HCT116 (cell line): ENCODE data around the gene LSM12. TPM values are rescaled to one million over a fixed set of nuclear protein-coding genes. Genes with fewer than 3 reads are reported as not detected.

ENCODE experiments used
- ATAC-seq: fragments of 200-7000 bp; cut with Tn5 transposase; 2 replicates; pipeline ENCODE4 v1.9.1; 2020; ENCODE audit warnings: mild to moderate bottlenecking, moderate library complexity
- BruUV-seq: library from RNA; stranded (reverse); fragments of 400-500 nt; replicated peaks from 2 replicates; lab custom pipeline; 2021; lab: Mats Ljungman, UMichigan
- CTCF ChIA-PET: fragments of 300-600 bp; sonication (Branson Sonifier 250); formaldehyde crosslinking; loops from one replicate; lab custom pipeline; 2021; ENCODE audit warnings: antibody characterized with exemption; lab: Charles Lee
- POLR2A ChIA-PET: fragments of 300-600, 350-600 bp; sonication (Branson Sonifier 250); formaldehyde crosslinking; loops from one replicate; lab custom pipeline; 2021; ENCODE audit warnings: antibody characterized with exemption; lab: Charles Lee
- RAD21 ChIA-PET, 2 experiments: fragments of 300-600 bp; sonication (Branson Sonifier 250); formaldehyde crosslinking; loops; one replicate each; lab custom pipeline; 2023; ENCODE audit warnings: low total read pairs in 2 of 2; ENCODE audit not compliant: uncharacterized antibody in 2 of 2, unreplicated experiment in 2 of 2, low non-redundant PET in 1 of 2; lab: Charles Lee
- DNase-seq: peaks from one replicate; pipeline ENCODE4 v3.0.0-alpha.2; 2010; ENCODE audit warnings: low read depth, low spot score
- H2AFZ ChIP-seq: fragments of 200-600 bp; shearing (Covaris generic), sonication (generic); 2 replicates; pipeline ENCODE4 v1.6.1; 2017; ENCODE audit warnings: low read depth, mixed run types, mixed read lengths, antibody characterized with exemption, low read length; ENCODE audit not compliant: poor library complexity, severe bottlenecking
- H3K27ac ChIP-seq: 2 replicates; pipeline ENCODE4 v1.5.1; 2012; ENCODE audit warnings: low read depth, low read length
- H3K27me3 ChIP-seq: fragments of 200-600 bp; sonication (generic); 2 replicates; pipeline ENCODE4 v1.6.1; 2016; ENCODE audit warnings: mixed run types, low read length, mixed read lengths; ENCODE audit not compliant: insufficient read depth
- H3K36me3 ChIP-seq, 2 experiments: fragments of 200-500 bp in 1 of 2; fragments of 200-600 bp in 1 of 2; sonication (Bioruptor generic) in 1 of 2; sonication (generic) in 1 of 2; 2 replicates each; pipeline versions ENCODE4 v1.5.1 to v1.6.1; 2014 to 2016; ENCODE audit warnings: low read length in 2 of 2, inconsistent platforms in 1 of 2, mixed read lengths in 1 of 2, mixed run types in 1 of 2; ENCODE audit not compliant: insufficient read depth in 2 of 2, control insufficient read depth in 1 of 2
- H3K4me1 ChIP-seq, 2 experiments: fragments of 200-600 bp in 1 of 2; sonication (generic) in 1 of 2; 2 replicates each; pipeline versions ENCODE4 v1.5.1 to v1.6.1; 2012 to 2017; ENCODE audit warnings: low read length in 2 of 2, inconsistent platforms in 1 of 2, mild to moderate bottlenecking in 1 of 2, mixed read lengths in 1 of 2, mixed run types in 1 of 2, moderate library complexity in 1 of 2; ENCODE audit not compliant: insufficient read depth in 2 of 2, control insufficient read depth in 1 of 2
- H3K4me2 ChIP-seq: fragments of 200-600 bp; sonication (generic); 2 replicates; pipeline ENCODE4 v1.6.1; 2017; ENCODE audit warnings: mixed run types, low read length, mixed read lengths
- H3K4me3 ChIP-seq, 2 experiments: fragments of 200-600 bp in 1 of 2; sonication (generic) in 1 of 2; replicated peaks in 1 of 2; 2 replicates each; pipeline ENCODE4 v1.5.1; 2011 to 2016; ENCODE audit warnings: low read length in 2 of 2, control low read depth in 1 of 2, low read depth in 1 of 2, mild to moderate bottlenecking in 1 of 2, mixed read lengths in 1 of 2, mixed run types in 1 of 2
- H3K79me2 ChIP-seq: fragments of 200-600 bp; sonication (generic); 2 replicates; pipeline ENCODE4 v1.6.1; 2017; ENCODE audit warnings: mild to moderate bottlenecking, mixed run types, low read length, moderate library complexity, mixed read lengths; ENCODE audit not compliant: insufficient read depth
- H3K9ac ChIP-seq: fragments of 200-600 bp; sonication (generic); 2 replicates; pipeline ENCODE4 v1.6.1; 2016; ENCODE audit warnings: low read length, mixed read lengths
- H3K9me2 ChIP-seq: fragments of 200-600 bp; sonication (generic), shearing (Covaris generic); 2 replicates; pipeline ENCODE4 v1.6.1; 2017; ENCODE audit warnings: mixed run types, mild to moderate bottlenecking, moderate library complexity; ENCODE audit not compliant: insufficient read depth
- H3K9me3 ChIP-seq, 2 experiments: fragments of 200-500 bp in 1 of 2; fragments of 200-600 bp in 1 of 2; sonication (Bioruptor generic) in 1 of 2; sonication (generic) in 1 of 2; 2 replicates each; pipeline ENCODE4 v1.6.1; 2014 to 2017; ENCODE audit warnings: low read length in 2 of 2, mixed read lengths in 2 of 2, inconsistent platforms in 1 of 2, low read depth in 1 of 2, mild to moderate bottlenecking in 1 of 2, mixed run types in 1 of 2, moderate library complexity in 1 of 2; ENCODE audit not compliant: control insufficient read depth in 1 of 2, insufficient read depth in 1 of 2
- H4K20me1 ChIP-seq: fragments of 200-600 bp; sonication (generic), shearing (Covaris generic); 2 replicates; pipeline ENCODE4 v1.6.1; 2017; ENCODE audit warnings: mixed run types, mild to moderate bottlenecking, moderate library complexity; ENCODE audit not compliant: insufficient read depth
- ATF3 ChIP-seq: IDR thresholded peaks from 2 replicates; pipeline ENCODE4 v1.6.1; 2012
- EZH2 ChIP-seq: fragments of 200-600 bp; sonication (generic); IDR thresholded peaks from 2 replicates; pipeline ENCODE4 v1.6.1; 2017; ENCODE audit warnings: antibody characterized with exemption, mixed run types
- FOSL1 ChIP-seq: IDR thresholded peaks from 2 replicates; pipeline ENCODE4 v1.6.1; 2012; ENCODE audit warnings: low read depth
- POLR2A ChIP-seq: IDR thresholded peaks from 2 replicates; pipeline ENCODE4 v1.7.0; 2011; ENCODE audit warnings: borderline replicate concordance; ENCODE audit not compliant: insufficient read depth, insufficient read length; ENCODE audit errors: extremely low read depth
- POLR2AphosphoS5 ChIP-seq: IDR thresholded peaks from 2 replicates; pipeline ENCODE4 v1.6.1; 2011; ENCODE audit warnings: mild to moderate bottlenecking, low read depth, low read length, moderate library complexity
- SRF ChIP-seq: IDR thresholded peaks from 2 replicates; pipeline ENCODE4 v1.6.1; 2012; ENCODE audit warnings: low read depth
- TCF7L2 ChIP-seq: IDR thresholded peaks from 2 replicates; pipeline ENCODE4 v1.7.0; 2011; ENCODE audit warnings: borderline replicate concordance, inconsistent platforms; ENCODE audit not compliant: insufficient read depth, insufficient read length; ENCODE audit errors: extremely low read depth
- ZBTB33 ChIP-seq: IDR thresholded peaks from 2 replicates; pipeline ENCODE4 v1.6.1; 2011; ENCODE audit warnings: mild to moderate bottlenecking, low read length, moderate library complexity; ENCODE audit not compliant: insufficient replicate concordance; ENCODE audit errors: extremely low read depth
- ZNF274 ChIP-seq: fragments of 200-500 bp; sonication (Bioruptor generic); IDR thresholded peaks from 2 replicates; pipeline ENCODE4 v1.6.1; 2014; ENCODE audit warnings: mild to moderate bottlenecking, low read depth, low read length, inconsistent platforms
- intact Hi-C: fragments of 100-400 bp; cut with micrococcal nuclease; formaldehyde crosslinking; loops from 2 replicates; pipeline ENCODE4 v1.10.0; 2022
- total RNA-seq: library from RNA; stranded (reverse); gene quantifications from one replicate; pipeline ENCODE4 v1.2.1, GENCODE V29; 2021; ENCODE audit not compliant: unreplicated experiment

The LSM12 gene
- total RNA-seq, 1 experiment from 2014 or later: 99.6 TPM

- TF ChIP-seq ZBTB33: no peak
- TF ChIP-seq ATF3: no peak
- TF ChIP-seq FOSL1: no peak
- TF ChIP-seq TCF7L2: no peak
- TF ChIP-seq SRF: no peak
- TF ChIP-seq POLR2A: no peak
- TF ChIP-seq POLR2AphosphoS5: no peak
These were observed 3.6 kb downstream of the LSM12 start (continued) for GRCh38 chr17:44062871-44063270.

- no peak overlapping the region for H3K4me2 ChIP-seq
- peaks cover 0 to 11% of the 10 kb centered on the region in 2 experiments; a peak in 2 of 4 replicates for H3K4me1 ChIP-seq
- no peak overlapping the region for H2AFZ ChIP-seq
- DNase-seq: no peak
- CTCF ChIA-PET: no interaction called here
- no peaks in the 10 kb centered on the region for H3K27me3 ChIP-seq
- ATAC-seq: no peak
- TF ChIP-seq ZNF274 (no peak), EZH2 (no peak), SRF (no peak)
- RAD21 ChIA-PET: no interaction called here
- H3K9ac ChIP-seq: no peak overlapping the region
- no peak overlapping the region for H3K4me3 ChIP-seq
- POLR2A ChIA-PET: interaction anchor here (0.7 to 1.1 kb wide), 2 partner anchors 11 to 125 kb away, joined by 3 read pairs; partner anchors contain the start of gene TMUB2
- BruUV-seq: no TSS peak
- no peaks in the 10 kb centered on the region for H3K9me3 ChIP-seq
- no peak overlapping the region for H3K27ac ChIP-seq
- H4K20me1 ChIP-seq: peaks cover 7% of the 10 kb centered on the region; the same call in 1 of the 2 replicates
- peaks cover 36 to 52% of the 10 kb centered on the region in 2 experiments for H3K36me3 ChIP-seq
- intact Hi-C loops: no loop called here
- H3K79me2 ChIP-seq: peaks cover 98% of the 10 kb centered on the region
- no peaks in the 10 kb centered on the region for H3K9me2 ChIP-seq
These were observed 5.0 kb downstream of the LSM12 start for GRCh38 chr17:44061446-44061845.
